RWPE2 (cell line): ENCODE measurements around the gene ATRN.
A peak's percentile ranks its signal among the peaks of the same experiment; 100 is the strongest.

ENCODE experiments used
- ATAC-seq: fragments of 200-7000 bp; cut with Tn5 transposase; 3 replicates; pipeline ENCODE4 v1.9.1; 2021; ENCODE audit warnings: low read depth
- DNase-seq: peaks from one replicate; pipeline ENCODE4 v3.0.0-alpha.2; 2020; ENCODE audit warnings: low spot score
- H3K27ac ChIP-seq: fragments of 450-650 bp; 2 replicates; pipeline ENCODE4 v1.5.1; 2017; ENCODE audit warnings: mild to moderate bottlenecking; ENCODE audit not compliant: poor library complexity, severe bottlenecking
- H3K27me3 ChIP-seq: fragments of 250-450 bp; sonication (Bioruptor Pico); 2 replicates; pipeline ENCODE4 v1.5.1; 2021; ENCODE audit warnings: mild to moderate bottlenecking, moderate library complexity; ENCODE audit not compliant: insufficient read depth, poor library complexity, severe bottlenecking
- H3K36me3 ChIP-seq: fragments of 250-450 bp; sonication (Bioruptor Pico); 2 replicates; pipeline ENCODE4 v1.5.1; 2020; ENCODE audit warnings: low read depth, mild to moderate bottlenecking, moderate library complexity
- H3K4me1 ChIP-seq: fragments of 250-450 bp; sonication (Bioruptor Pico); 2 replicates; pipeline ENCODE4 v1.5.1; 2021; ENCODE audit warnings: mild to moderate bottlenecking, moderate library complexity; ENCODE audit not compliant: insufficient read depth, poor library complexity, severe bottlenecking
- H3K4me3 ChIP-seq: fragments of 250-450 bp; sonication (Bioruptor Pico); 2 replicates; pipeline ENCODE4 v1.5.1; 2021; ENCODE audit warnings: mild to moderate bottlenecking, moderate library complexity; ENCODE audit not compliant: severe bottlenecking
- H3K9me3 ChIP-seq: fragments of 250-450 bp; sonication (Bioruptor Pico); 2 replicates; pipeline ENCODE4 v1.5.1; 2021; ENCODE audit warnings: mild to moderate bottlenecking, moderate library complexity; ENCODE audit not compliant: severe bottlenecking
- TF ChIP-seq, protein P1 (sequence below): fragments of 450-650 bp; IDR thresholded peaks from one replicate; pipeline ENCODE4 v1.5.1; 2017; ENCODE audit warnings: mild to moderate bottlenecking, moderate library complexity; ENCODE audit not compliant: poor library complexity, severe bottlenecking

The ATRN gene

DNA sequence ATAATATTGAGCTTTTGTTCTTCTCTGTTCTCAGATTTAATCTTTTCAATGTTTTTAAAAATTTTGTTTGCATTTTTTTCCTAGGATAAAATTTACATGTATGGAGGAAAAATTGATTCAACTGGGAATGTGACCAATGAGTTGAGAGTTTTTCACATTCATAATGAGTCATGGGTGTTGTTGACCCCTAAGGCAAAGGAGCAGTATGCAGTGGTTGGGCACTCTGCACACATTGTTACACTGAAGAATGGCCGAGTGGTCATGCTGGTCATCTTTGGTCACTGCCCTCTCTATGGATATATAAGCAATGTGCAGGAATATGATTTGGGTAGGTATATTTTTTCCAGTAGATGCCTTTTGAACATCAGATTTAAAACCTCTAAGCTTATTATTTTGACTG, 89.8 kb downstream of the ATRN start:
- TF ChIP-seq, protein P1, sequence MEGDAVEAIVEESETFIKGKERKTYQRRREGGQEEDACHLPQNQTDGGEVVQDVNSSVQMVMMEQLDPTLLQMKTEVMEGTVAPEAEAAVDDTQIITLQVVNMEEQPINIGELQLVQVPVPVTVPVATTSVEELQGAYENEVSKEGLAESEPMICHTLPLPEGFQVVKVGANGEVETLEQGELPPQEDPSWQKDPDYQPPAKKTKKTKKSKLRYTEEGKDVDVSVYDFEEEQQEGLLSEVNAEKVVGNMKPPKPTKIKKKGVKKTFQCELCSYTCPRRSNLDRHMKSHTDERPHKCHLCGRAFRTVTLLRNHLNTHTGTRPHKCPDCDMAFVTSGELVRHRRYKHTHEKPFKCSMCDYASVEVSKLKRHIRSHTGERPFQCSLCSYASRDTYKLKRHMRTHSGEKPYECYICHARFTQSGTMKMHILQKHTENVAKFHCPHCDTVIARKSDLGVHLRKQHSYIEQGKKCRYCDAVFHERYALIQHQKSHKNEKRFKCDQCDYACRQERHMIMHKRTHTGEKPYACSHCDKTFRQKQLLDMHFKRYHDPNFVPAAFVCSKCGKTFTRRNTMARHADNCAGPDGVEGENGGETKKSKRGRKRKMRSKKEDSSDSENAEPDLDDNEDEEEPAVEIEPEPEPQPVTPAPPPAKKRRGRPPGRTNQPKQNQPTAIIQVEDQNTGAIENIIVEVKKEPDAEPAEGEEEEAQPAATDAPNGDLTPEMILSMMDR = no peak
- no peak for DNase-seq
- Histone ChIP-seq H3K27me3 (no peaks in the 10 kb centered on the region), H3K4me1 (no peaks in the 10 kb centered on the region), H3K9me3 (no peaks in the 10 kb centered on the region), H3K4me3 (no peak overlapping the region), H3K36me3 (peaks cover 29% of the 10 kb centered on the region), H3K27ac (no peak overlapping the region)
- no peak for ATAC-seq

DNA sequence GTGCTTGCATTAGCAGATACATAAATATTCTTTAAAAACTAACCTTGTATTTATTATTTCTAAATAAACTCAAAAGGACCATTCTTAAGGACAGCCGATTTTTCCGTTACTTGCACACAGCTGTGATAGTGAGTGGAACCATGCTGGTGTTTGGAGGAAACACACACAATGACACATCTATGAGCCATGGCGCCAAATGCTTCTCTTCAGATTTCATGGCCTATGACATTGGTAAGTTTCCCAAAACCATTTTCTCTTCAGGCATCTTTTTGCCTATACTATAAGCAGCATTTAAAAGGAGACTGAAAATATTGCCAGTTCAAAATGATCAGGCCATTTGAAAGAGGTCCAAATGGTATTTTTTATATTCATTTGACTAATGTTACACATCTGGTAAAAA, 92.3 kb downstream of the ATRN start:
- DNase-seq (no peak), ATAC-seq (no peak)
- TF ChIP-seq, protein P1 = no peak
- peaks cover 29% of the 10 kb centered on the region for H3K36me3 ChIP-seq
- no peak overlapping the region for H3K27ac ChIP-seq
- no peaks in the 10 kb centered on the region for H3K27me3 ChIP-seq
- no peak overlapping the region for H3K4me3 ChIP-seq
- no peaks in the 10 kb centered on the region for H3K4me1 ChIP-seq
- no peaks in the 10 kb centered on the region for H3K9me3 ChIP-seq

DNA sequence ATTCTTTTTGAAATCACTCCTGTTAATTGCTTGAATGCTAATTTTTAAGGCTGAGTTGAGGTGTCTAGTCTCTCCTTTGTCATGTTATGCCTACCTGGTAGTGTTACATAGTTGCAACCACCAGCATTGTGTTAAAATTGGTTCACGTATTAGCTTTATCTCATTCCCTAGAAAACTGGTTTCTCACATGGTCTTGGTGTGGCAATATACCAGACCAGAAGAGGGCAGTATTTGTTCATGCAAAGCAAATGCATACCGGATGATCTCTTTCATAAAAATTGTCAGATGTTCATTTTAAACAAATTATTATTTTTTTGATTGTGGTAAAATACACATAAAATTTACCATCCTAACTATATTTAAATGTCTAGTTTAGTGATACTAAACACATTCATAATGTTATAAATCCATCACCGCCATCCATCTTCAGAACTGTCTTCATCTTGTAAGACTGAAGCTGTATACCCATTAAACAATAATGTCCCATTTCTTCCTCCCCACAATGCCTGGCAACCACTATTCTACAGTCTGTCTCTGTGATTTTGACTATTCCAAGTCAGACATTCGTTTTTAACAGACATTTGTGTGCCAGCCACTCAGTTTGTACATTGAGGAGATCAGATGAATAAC, 92.8 kb downstream of the ATRN start:
- DNase-seq (no peak), ATAC-seq (peak; percentile 56; the same call in 1 of the 3 replicates)
- Histone ChIP-seq H3K4me3 (no peak overlapping the region), H3K27me3 (no peaks in the 10 kb centered on the region), H3K27ac (no peak overlapping the region), H3K36me3 (peaks cover 29% of the 10 kb centered on the region), H3K9me3 (no peaks in the 10 kb centered on the region), H3K4me1 (no peaks in the 10 kb centered on the region)
- TF ChIP-seq, protein P1 = peak; percentile 91

DNA sequence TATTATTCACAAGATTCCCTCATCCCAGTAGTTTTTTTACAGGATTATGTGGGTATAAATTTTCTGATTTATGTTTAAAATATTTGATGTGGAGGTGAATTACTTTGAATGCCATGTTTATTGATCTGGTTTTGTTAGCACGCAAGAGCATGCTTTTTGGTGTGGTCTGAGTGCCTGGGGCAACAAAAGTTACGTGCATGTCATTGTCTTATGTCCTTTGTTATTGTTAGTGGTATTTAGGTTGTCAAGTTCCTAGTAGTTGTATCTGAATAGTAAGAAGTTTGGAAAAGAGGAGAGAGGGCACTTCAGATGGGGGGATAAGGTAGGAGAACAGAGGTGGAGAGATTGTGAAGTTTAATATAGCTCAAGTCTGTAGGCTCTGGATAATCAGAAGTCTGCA, 95.0 kb downstream of the ATRN start:
- Histone ChIP-seq H3K27me3 (no peaks in the 10 kb centered on the region), H3K27ac (no peak overlapping the region), H3K4me3 (no peak overlapping the region), H3K9me3 (no peaks in the 10 kb centered on the region), H3K36me3 (peaks cover 25% of the 10 kb centered on the region), H3K4me1 (no peaks in the 10 kb centered on the region)
- DNase-seq = no peak
- TF ChIP-seq, protein P1 = no peak
- ATAC-seq = no peak

DNA sequence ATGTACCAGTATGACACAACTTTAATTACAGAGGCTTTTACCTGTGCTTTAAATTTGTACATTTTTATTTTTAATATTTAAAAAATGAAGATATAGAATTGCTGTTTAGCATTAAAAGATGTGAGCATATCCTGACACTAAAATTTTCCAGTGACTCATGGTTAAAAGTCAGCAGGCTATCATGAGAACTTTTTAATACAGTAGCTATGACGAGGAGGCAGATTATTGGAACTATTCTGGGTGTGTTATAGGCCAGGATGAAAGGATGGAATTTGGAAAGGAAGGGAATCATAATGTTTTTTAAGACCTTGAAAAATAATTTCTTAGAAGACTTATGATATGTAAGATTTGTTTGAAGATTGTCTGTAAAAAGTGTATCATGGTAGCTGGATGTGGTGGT, 101.3 kb downstream of the ATRN start:
- ATAC-seq (no peak), DNase-seq (no peak)
- Histone ChIP-seq H3K4me1 (no peaks in the 10 kb centered on the region), H3K4me3 (no peak overlapping the region), H3K36me3 (peaks cover 27% of the 10 kb centered on the region), H3K27me3 (no peaks in the 10 kb centered on the region), H3K27ac (no peak overlapping the region), H3K9me3 (no peaks in the 10 kb centered on the region)
- TF ChIP-seq, protein P1 = no peak
